ENCODE results near the gene ADGRG4. TPM values are rescaled to one million over a fixed set of nuclear protein-coding genes. Genes with fewer than 3 reads are reported as not detected.
"Not testable (repeated sequence)": the region's sequence is repeated elsewhere in the genome, so short reads cannot be mapped to it uniquely, and the experiment has no call there.

ADGRG4 gene
- polyA plus RNA-seq, result under 1 TPM; under 0.01 to 0.18 (median 0.11) TPM

GRCh38 chrX:136300721-136301120 lies at the start of gene ADGRG4:
Gene ADGRG4 (plus strand): TSS chrX:136300963. CDS start chrX:136308778, 7,815 bp downstream.
- 82 to 96% (median 95%) methylated on average over 4 of the region's 4 CpGs for WGBS, 3 donors
- H3K27ac ChIP-seq (ENCODE audit: low read depth, low read length), result not testable (repeated sequence)

GRCh38 chrX:136251041-136251991 lies 49.4 kb upstream of the ADGRG4 start, which contains the start of gene MAP7D3:
Gene MAP7D3 (minus strand): TSS chrX:136251400. CDS start chrX:136251358, 42 bp downstream.
- no peak within 1 kb of the TSS for H3K27ac ChIP-seq (ENCODE audit: low read depth, low read length)
- WGBS, 3 donors, result 1 to 32% (median 8%) methylated on average over 9 to 53 of the region's 73 CpGs

GRCh38 chrX:136255541-136255940 lies 45.2 kb upstream of the ADGRG4 start:
- no peak overlapping the region for H3K27ac ChIP-seq (ENCODE audit: low read depth, low read length)
- 46 to 69% (median 53%) methylated on average over 4 to 5 of the region's 5 CpGs for WGBS, 3 donors

- WGBS, 3 donors, result 31 to 53% (median 37%) methylated on average over 7 of the region's 7 CpGs
- no peak overlapping the region for H3K27ac ChIP-seq (ENCODE audit: low read depth, low read length)
Measured at GRCh38 chrX:136256026-136256425, 44.7 kb upstream of the ADGRG4 start.

- no peak overlapping the region for H3K27ac ChIP-seq (ENCODE audit: low read depth, low read length)
- 77 to 98% (median 93%) methylated on average over 1 of the region's 1 CpG for WGBS, 3 donors
Measured at GRCh38 chrX:136258951-136259350, 41.8 kb upstream of the ADGRG4 start.

- WGBS, 3 donors, result 1 to 28% (median 23%) methylated on average over 4 of the region's 4 CpGs
- H3K27ac ChIP-seq (ENCODE audit: low read depth, low read length), result no peak overlapping the region
Measured at GRCh38 chrX:136259543-136259942, 41.2 kb upstream of the ADGRG4 start.

- no peak overlapping the region for H3K27ac ChIP-seq (ENCODE audit: low read depth, low read length)
Measured at GRCh38 chrX:136260776-136261175, 40.0 kb upstream of the ADGRG4 start.

GRCh38 chrX:136261321-136261720 lies 39.4 kb upstream of the ADGRG4 start:
- H3K27ac ChIP-seq (ENCODE audit: low read depth, low read length), result no peak overlapping the region
- WGBS, 3 donors, result 70 to 95% (median 75%) methylated on average over 7 of the region's 7 CpGs

- H3K27ac ChIP-seq (ENCODE audit: low read depth, low read length), result no peak overlapping the region
- WGBS, 3 donors, result 48 to 84% (median 66%) methylated on average over 3 to 5 of the region's 5 CpGs
Measured at GRCh38 chrX:136262243-136262642, 38.5 kb upstream of the ADGRG4 start.

GRCh38 chrX:136262812-136263315 lies 37.9 kb upstream of the ADGRG4 start:
- WGBS, 3 donors, result 52 to 61% (median 55%) methylated on average over 7 of the region's 7 CpGs
- H3K27ac ChIP-seq (ENCODE audit: low read depth, low read length), result no peak overlapping the region

GRCh38 chrX:136266828-136267227 lies 33.9 kb upstream of the ADGRG4 start:
- 80 to 97% (median 81%) methylated on average over 1 of the region's 1 CpG for WGBS, 3 donors
- H3K27ac ChIP-seq (ENCODE audit: low read depth, low read length), result no peak overlapping the region

GRCh38 chrX:136268051-136269048 lies 32.4 kb upstream of the ADGRG4 start:
- WGBS, 3 donors, result 41 to 52% (median 44%) methylated on average over 4 to 5 of the region's 5 CpGs
- H3K27ac ChIP-seq (ENCODE audit: low read depth, low read length), result no peak overlapping the region

GRCh38 chrX:136269921-136270320 lies 30.8 kb upstream of the ADGRG4 start:
- no peak overlapping the region for H3K27ac ChIP-seq (ENCODE audit: low read depth, low read length)
- WGBS, 3 donors, result 63 to 81% (median 67%) methylated on average over 1 of the region's 1 CpG

- WGBS, 3 donors, result 53 to 83% (median 58%) methylated on average over 1 of the region's 1 CpG
- H3K27ac ChIP-seq (ENCODE audit: low read depth, low read length), result no peak overlapping the region
Measured at GRCh38 chrX:136271300-136271699, 29.5 kb upstream of the ADGRG4 start.

GRCh38 chrX:136272325-136272724 lies 28.4 kb upstream of the ADGRG4 start:
- H3K27ac ChIP-seq (ENCODE audit: low read depth, low read length), result no peak overlapping the region
- 14 to 37% (median 32%) methylated on average over 1 of the region's 1 CpG for WGBS, 3 donors

GRCh38 chrX:136273986-136274385 lies 26.8 kb upstream of the ADGRG4 start:
- WGBS, 3 donors, result 38 to 88% (median 85%) methylated on average over 1 of the region's 1 CpG
- no peak overlapping the region for H3K27ac ChIP-seq (ENCODE audit: low read depth, low read length)

- WGBS, 3 donors, result 53 to 84% (median 62%) methylated on average over 4 of the region's 4 CpGs
- no peak overlapping the region for H3K27ac ChIP-seq (ENCODE audit: low read depth, low read length)
Measured at GRCh38 chrX:136275553-136275952, 25.2 kb upstream of the ADGRG4 start.

GRCh38 chrX:136286375-136286774 lies 14.4 kb upstream of the ADGRG4 start:
- H3K27ac ChIP-seq (ENCODE audit: low read depth, low read length), result not testable (repeated sequence)
- 76 to 90% (median 79%) methylated on average over 5 of the region's 5 CpGs for WGBS, 3 donors

All from adipose tissue (tissue), 3 donors.